PC-9 (cell line): ENCODE data around the gene KLK14. TPM values are rescaled to one million over a fixed set of nuclear protein-coding genes. Genes with fewer than 3 reads are reported as not detected.
A peak's percentile ranks its signal among the peaks of the same experiment; 100 is the strongest.

Experiments
- BruUV-seq: library from RNA; stranded (reverse); fragments of 400-500 nt; replicated peaks from 2 replicates; lab custom pipeline; 2021; lab: Mats Ljungman, UMichigan
- CTCF ChIA-PET: fragments of 300-600 bp; sonication (Branson Sonifier 250); formaldehyde crosslinking; loops from one replicate; lab custom pipeline; 2022; ENCODE audit warnings: antibody characterized with exemption; lab: Charles Lee
- POLR2A ChIA-PET: fragments of 300-600 bp; sonication (Branson Sonifier 250); formaldehyde crosslinking; loops from one replicate; lab custom pipeline; 2022; ENCODE audit warnings: antibody characterized with exemption; ENCODE audit not compliant: unreplicated experiment; lab: Charles Lee
- DNase-seq, 2 experiments: peaks; one replicate each; pipeline versions ENCODE4 v3.0.0 to v3.0.0-alpha.2; 2015 to 2022; ENCODE audit warnings: mixed read lengths in 1 of 2
- H2AFZ ChIP-seq: fragments of 200-600 bp; sonication (generic); 2 replicates; pipeline ENCODE4 v1.8.1; 2017; ENCODE audit warnings: antibody characterized with exemption
- H3F3A ChIP-seq: fragments of 200-600 bp; sonication (generic); 2 replicates; pipeline ENCODE4 v1.8.1; 2017; ENCODE audit warnings: antibody characterized with exemption, mild to moderate bottlenecking, low read depth; ENCODE audit not compliant: insufficient read depth
- H3K27ac ChIP-seq: fragments of 200-600 bp; sonication (generic); 2 replicates; pipeline ENCODE4 v1.6.1; 2016; ENCODE audit warnings: mixed run types
- H3K27me3 ChIP-seq: fragments of 200-600 bp; sonication (generic); 2 replicates; pipeline ENCODE4 v1.6.1; 2016; ENCODE audit warnings: low read depth, mixed run types; ENCODE audit not compliant: insufficient read depth
- H3K36me3 ChIP-seq: fragments of 200-600 bp; sonication (generic); 2 replicates; pipeline ENCODE4 v1.6.1; 2016; ENCODE audit warnings: low read depth, mixed run types
- H3K4me1 ChIP-seq: fragments of 200-600 bp; sonication (generic); replicated peaks from 2 replicates; pipeline ENCODE4 v1.6.1; 2016; ENCODE audit warnings: mixed run types; ENCODE audit not compliant: insufficient read depth
- H3K4me2 ChIP-seq: fragments of 200-600 bp; sonication (generic); 2 replicates; pipeline ENCODE4 v1.6.1; 2017; ENCODE audit warnings: mixed run types
- H3K4me3 ChIP-seq: fragments of 200-600 bp; sonication (generic); 2 replicates; pipeline ENCODE4 v1.6.1; 2016; ENCODE audit warnings: mixed run types
- H3K79me2 ChIP-seq: fragments of 200-600 bp; sonication (generic); 2 replicates; pipeline ENCODE4 v1.6.1; 2017; ENCODE audit warnings: low read depth, mixed run types
- H3K9me2 ChIP-seq: fragments of 200-600 bp; sonication (generic); 2 replicates; pipeline ENCODE4 v1.8.1; 2017; ENCODE audit warnings: mild to moderate bottlenecking; ENCODE audit not compliant: insufficient read depth
- H3K9me3 ChIP-seq: fragments of 200-600 bp; sonication (generic); 2 replicates; pipeline ENCODE4 v1.8.1; 2016; ENCODE audit warnings: low read depth; ENCODE audit not compliant: insufficient read depth
- H4K20me1 ChIP-seq: fragments of 200-600 bp; sonication (generic); 2 replicates; pipeline ENCODE4 v1.8.1; 2017; ENCODE audit not compliant: insufficient read depth
- CTCF ChIP-seq: fragments of 200-600 bp; sonication (generic); conservative IDR thresholded peaks from 2 replicates; pipeline ENCODE4 v1.6.1; 2017; ENCODE audit warnings: mixed run types, antibody characterized with exemption, mild to moderate bottlenecking, moderate library complexity
- EZH2 ChIP-seq: fragments of 200-600 bp; sonication (generic); IDR thresholded peaks from 2 replicates; pipeline ENCODE4 v1.8.0; 2017; ENCODE audit warnings: antibody characterized with exemption, low read depth
- intact Hi-C: fragments of 100-400 bp; cut with micrococcal nuclease; formaldehyde crosslinking; loops from one replicate; pipeline ENCODE4 v1.10.0; 2022; ENCODE audit not compliant: unreplicated experiment
- total RNA-seq: library from RNA; stranded (reverse); gene quantifications from 2 replicates; pipeline ENCODE4 v1.2.3, GENCODE V29; 2021

The KLK14 gene
- total RNA-seq, 1 experiment from 2014 or later, result 0.57 TPM

- TF ChIP-seq CTCF (no peak), EZH2 (no peak)
- no TSS peak for BruUV-seq
- H3K27me3 ChIP-seq, result 0 out of 2 replicates have a peak, but pooled peaks cover 11% of the 10 kb centered on the region
Observed at GRCh38 chr19:51030631-51031030, 52.1 kb downstream of the KLK14 start.

GRCh38 chr19:51029718-51030117 lies 53.0 kb downstream of the KLK14 start:
- Histone ChIP-seq H2AFZ (no peak overlapping the region), H4K20me1 (no peaks in the 10 kb centered on the region), H3K9me2 (no peaks in the 10 kb centered on the region), H3K36me3 (no peaks in the 10 kb centered on the region), H3K4me1 (no peaks in the 10 kb centered on the region), H3K9me3 (no peaks in the 10 kb centered on the region), H3K4me2 (no peak overlapping the region), H3K79me2 (no peaks in the 10 kb centered on the region), H3K27me3 (peaks cover 20% of the 10 kb centered on the region; the same call in 1 of the 2 replicates), H3F3A (no peaks in the 10 kb centered on the region; the same call in 1 of the 2 replicates), H3K27ac (no peak overlapping the region), H3K4me3 (no peak overlapping the region)
- no peak for DNase-seq
- ChIA-PET CTCF (no interaction called here), POLR2A (no interaction called here)
- no TSS peak for BruUV-seq
- no peak for TF ChIP-seq CTCF
- no peak for TF ChIP-seq EZH2
- intact Hi-C loops, result no loop called here

More at GRCh38 chr19:51030631-51031030, 52.1 kb downstream of the KLK14 start:
- DNase-seq, result peak in 1 of 2 experiments; percentile 13
- H3K4me3 ChIP-seq, result no peak overlapping the region
- H3K9me3 ChIP-seq, result no peaks in the 10 kb centered on the region
- no peak overlapping the region for H3K27ac ChIP-seq
- no peaks in the 10 kb centered on the region for H3K79me2 ChIP-seq
- no peaks in the 10 kb centered on the region for H3K36me3 ChIP-seq
- ChIA-PET POLR2A (no interaction called here), CTCF (no interaction called here)
- H3K4me1 ChIP-seq, result no peaks in the 10 kb centered on the region
- no peak overlapping the region for H2AFZ ChIP-seq
- no peaks in the 10 kb centered on the region for H3K9me2 ChIP-seq
- no peaks in the 10 kb centered on the region for H4K20me1 ChIP-seq
- H3F3A ChIP-seq, result no peaks in the 10 kb centered on the region; the same call in 1 of the 2 replicates
- intact Hi-C loops, result no loop called here
- H3K4me2 ChIP-seq, result no peak overlapping the region

Other genes starting within 250 kb of the KLK14 start
- not detected in 2 replicates for gene KLK15, start 249.3 kb downstream of the KLK14 start, total RNA-seq
- gene KLK3, start 228.0 kb downstream of the KLK14 start, total RNA-seq, result not detected in 2 replicates
- gene KLK2, start 209.4 kb downstream of the KLK14 start, total RNA-seq, result not detected in 2 replicates
- gene KLK4, start 171.5 kb downstream of the KLK14 start, total RNA-seq, result not detected in 2 replicates
- gene KLK5, start 129.8 kb downstream of the KLK14 start, total RNA-seq, result 405 and 412 TPM in 2 replicates
- gene KLK6, start 113.3 kb downstream of the KLK14 start, total RNA-seq, result 490 and 581 TPM in 2 replicates
- 98.1 and 138 TPM in 2 replicates for gene KLK7, start 99.0 kb downstream of the KLK14 start, total RNA-seq
- 120 and 128 TPM in 2 replicates for gene KLK8, start 81.3 kb downstream of the KLK14 start, total RNA-seq
- 28.0 and 28.9 TPM in 2 replicates for gene KLK10, start 63.2 kb downstream of the KLK14 start, total RNA-seq
- gene KLK11, start 56.3 kb downstream of the KLK14 start, total RNA-seq, result 1.5 and 1.6 TPM in 2 replicates
- gene KLK12, start 47.9 kb downstream of the KLK14 start, total RNA-seq, result not detected in 2 replicates
- not detected in 2 replicates for gene KLK13, start 17.8 kb downstream of the KLK14 start, total RNA-seq
- gene CTU1, start 25.5 kb upstream of the KLK14 start, total RNA-seq, result 7.2 and 12.6 TPM in 2 replicates
- gene SIGLEC9, start 42.0 kb upstream of the KLK14 start, total RNA-seq, result not detected in 2 replicates
- not detected in 2 replicates for gene SIGLEC7, start 59.4 kb upstream of the KLK14 start, total RNA-seq
- gene CD33, start 142.2 kb upstream of the KLK14 start, total RNA-seq, result not detected in 2 replicates
- gene SIGLECL1, start 168.2 kb upstream of the KLK14 start, total RNA-seq, result not detected in 2 replicates
- not detected in 2 replicates for gene IGLON5, start 228.8 kb upstream of the KLK14 start, total RNA-seq